ENCODE data around the gene ST6GALNAC6. TPM values are rescaled to one million over a fixed set of nuclear protein-coding genes. Genes with fewer than 3 reads are reported as not detected.

ST6GALNAC6 gene
- total RNA-seq, 2 donors from 2014 or later: 61.7 to 124 TPM

- H3K27ac Mint-ChIP-seq: no peak overlapping the region
- H3K4me3 Mint-ChIP-seq: no peak overlapping the region
These were observed 42.7 kb downstream of the ST6GALNAC6 start for GRCh38 chr9:127856729-127857116.

GRCh38 chr9:127856094-127856728, 43.2 kb downstream of the ST6GALNAC6 start:
- Mint-ChIP-seq H3K27me3 (no peaks in the 10 kb centered on the region), H3K27ac (peak overlapping the region; percentile 79), H3K9me3 (no peaks in the 10 kb centered on the region), H3K4me3 (no peak overlapping the region), H3K36me3 (ENCODE audit: low read depth) (no peaks in the 10 kb centered on the region), H3K4me1 (peaks cover 5% of the 10 kb centered on the region)
- no peak for ATAC-seq (replicated peaks)

More at GRCh38 chr9:127856729-127857116, 42.7 kb downstream of the ST6GALNAC6 start:
- peaks cover 5% of the 10 kb centered on the region for H3K4me1 Mint-ChIP-seq
- H3K27me3 Mint-ChIP-seq: no peaks in the 10 kb centered on the region
- H3K36me3 Mint-ChIP-seq (ENCODE audit: low read depth): no peaks in the 10 kb centered on the region
- no peak for ATAC-seq (replicated peaks)
- H3K9me3 Mint-ChIP-seq: no peaks in the 10 kb centered on the region

- Mint-ChIP-seq H3K36me3 (ENCODE audit: low read depth) (no peaks in the 10 kb centered on the region), H3K27me3 (no peaks in the 10 kb centered on the region), H3K27ac (peak overlapping the region; percentile 79), H3K4me1 (peaks cover 5% of the 10 kb centered on the region), H3K4me3 (peak overlapping the region; percentile 86), H3K9me3 (no peaks in the 10 kb centered on the region)
- ATAC-seq (replicated peaks): no peak
These were observed 43.9 kb downstream of the ST6GALNAC6 start for GRCh38 chr9:127855522-127855921.

GRCh38 chr9:127854960-127855359, 44.4 kb downstream of the ST6GALNAC6 start:
- H3K36me3 Mint-ChIP-seq (ENCODE audit: low read depth): no peaks in the 10 kb centered on the region
- H3K4me1 Mint-ChIP-seq: peaks cover 5% of the 10 kb centered on the region
- no peak for ATAC-seq (replicated peaks)
- H3K27ac Mint-ChIP-seq: peak overlapping the region; percentile 79
- H3K27me3 Mint-ChIP-seq: no peaks in the 10 kb centered on the region
- no peaks in the 10 kb centered on the region for H3K9me3 Mint-ChIP-seq
- H3K4me3 Mint-ChIP-seq: peak overlapping the region; percentile 86

- Mint-ChIP-seq H3K36me3 (ENCODE audit: low read depth) (peaks cover 2% of the 10 kb centered on the region), H3K27me3 (no peaks in the 10 kb centered on the region), H3K27ac (peak within 1 kb of the TSS; percentile 89), H3K9me3 (peaks cover 2% of the 10 kb centered on the region), H3K4me3 (peak within 1 kb of the TSS; percentile 86), H3K4me1 (peaks cover 5% of the 10 kb centered on the region)
- ATAC-seq (replicated peaks): peak; percentile 80
These were observed 45.1 kb downstream of the ST6GALNAC6 start, which contains the start of gene ENG for GRCh38 chr9:127854184-127854806. Gene ENG, minus strand, starts transcription at chr9:127854658. Its CDS starts 303 bp downstream, at chr9:127854355.

- no peaks in the 10 kb centered on the region for H3K27me3 Mint-ChIP-seq
- H3K4me3 Mint-ChIP-seq: peak overlapping the region; percentile 86
- peak; percentile 45 for ATAC-seq (replicated peaks)
- H3K27ac Mint-ChIP-seq: peak overlapping the region; percentile 89
- H3K4me1 Mint-ChIP-seq: peaks cover 9% of the 10 kb centered on the region
- H3K36me3 Mint-ChIP-seq (ENCODE audit: low read depth): peaks cover 9% of the 10 kb centered on the region
- H3K9me3 Mint-ChIP-seq: peaks cover 8% of the 10 kb centered on the region
These were observed 45.9 kb downstream of the ST6GALNAC6 start for GRCh38 chr9:127853312-127854183.

GRCh38 chr9:127852829-127853228, 46.6 kb downstream of the ST6GALNAC6 start:
- Mint-ChIP-seq H3K4me3 (peak overlapping the region; percentile 86), H3K27ac (no peak overlapping the region), H3K27me3 (no peaks in the 10 kb centered on the region), H3K9me3 (peaks cover 8% of the 10 kb centered on the region), H3K4me1 (peaks cover 10% of the 10 kb centered on the region), H3K36me3 (ENCODE audit: low read depth) (peaks cover 9% of the 10 kb centered on the region)
- ATAC-seq (replicated peaks): no peak

- Mint-ChIP-seq H3K4me1 (peaks cover 5% of the 10 kb centered on the region), H3K9me3 (peaks cover 8% of the 10 kb centered on the region), H3K27me3 (no peaks in the 10 kb centered on the region), H3K36me3 (ENCODE audit: low read depth) (peaks cover 9% of the 10 kb centered on the region), H3K4me3 (no peak overlapping the region), H3K27ac (no peak overlapping the region)
- ATAC-seq (replicated peaks): no peak
These were observed 49.0 kb downstream of the ST6GALNAC6 start for GRCh38 chr9:127850286-127850830.

GRCh38 chr9:127848756-127849504, 50.5 kb downstream of the ST6GALNAC6 start:
- Mint-ChIP-seq H3K9me3 (peaks cover 8% of the 10 kb centered on the region), H3K4me3 (no peak overlapping the region), H3K36me3 (ENCODE audit: low read depth) (peaks cover 9% of the 10 kb centered on the region), H3K27me3 (no peaks in the 10 kb centered on the region), H3K4me1 (peaks cover 5% of the 10 kb centered on the region), H3K27ac (peak overlapping the region; percentile 46)
- ATAC-seq (replicated peaks): no peak

- Mint-ChIP-seq H3K4me1 (peaks cover 5% of the 10 kb centered on the region), H3K27ac (peak overlapping the region; percentile 46), H3K4me3 (no peak overlapping the region), H3K9me3 (peaks cover 8% of the 10 kb centered on the region), H3K27me3 (no peaks in the 10 kb centered on the region), H3K36me3 (ENCODE audit: low read depth) (peaks cover 9% of the 10 kb centered on the region)
- ATAC-seq (replicated peaks): no peak
These were observed 51.3 kb downstream of the ST6GALNAC6 start for GRCh38 chr9:127847833-127848755.

GRCh38 chr9:127847178-127847510, 52.3 kb downstream of the ST6GALNAC6 start:
- Mint-ChIP-seq H3K27me3 (no peaks in the 10 kb centered on the region), H3K36me3 (ENCODE audit: low read depth) (peaks cover 9% of the 10 kb centered on the region), H3K9me3 (peaks cover 8% of the 10 kb centered on the region), H3K4me3 (no peak overlapping the region), H3K4me1 (peaks cover 5% of the 10 kb centered on the region), H3K27ac (no peak overlapping the region)
- ATAC-seq (replicated peaks): no peak

- Mint-ChIP-seq H3K4me1 (peaks cover 5% of the 10 kb centered on the region), H3K9me3 (peaks cover 8% of the 10 kb centered on the region), H3K27ac (no peak overlapping the region), H3K36me3 (ENCODE audit: low read depth) (peaks cover 9% of the 10 kb centered on the region), H3K4me3 (no peak overlapping the region), H3K27me3 (no peaks in the 10 kb centered on the region)
- ATAC-seq (replicated peaks): no peak
These were observed 52.8 kb downstream of the ST6GALNAC6 start for GRCh38 chr9:127846443-127847177.

All from activated T-helper 17 cell treated with anti-CD3 and anti-CD28 coated beads, Interleukin-2, amount 50 U/mL, for 72 hours (primary cell).